Gastroesophageal sphincter (tissue), 3 donors: Measurements from ENCODE around the gene NAV2.

Experiments used
- POLR2A ChIP-seq, 2 donors: fragments of 450-650 bp; IDR thresholded peaks; one replicate each; pipeline ENCODE4 v1.6.1; 2017; ENCODE audit warnings: antibody characterized with exemption in 2 of 2, mild to moderate bottlenecking in 2 of 2, moderate library complexity in 1 of 2
- POLR2AphosphoS5 ChIP-seq: sonication (generic); formaldehyde crosslinking; IDR thresholded peaks from one replicate; pipeline ENCODE4 v1.6.1; 2017; ENCODE audit warnings: antibody characterized with exemption
- TF ChIP-seq, protein P1 (sequence below), 4 experiments: fragments of 200-600 bp in 2 of 4; fragments of 450-650 bp in 2 of 4; sonication (generic) in 1 of 4; IDR thresholded peaks; one replicate each; pipeline ENCODE4 v1.5.1; 2017 to 2019; ENCODE audit warnings: antibody characterized with exemption in 4 of 4, mild to moderate bottlenecking in 2 of 4, moderate library complexity in 2 of 4

DNA sequence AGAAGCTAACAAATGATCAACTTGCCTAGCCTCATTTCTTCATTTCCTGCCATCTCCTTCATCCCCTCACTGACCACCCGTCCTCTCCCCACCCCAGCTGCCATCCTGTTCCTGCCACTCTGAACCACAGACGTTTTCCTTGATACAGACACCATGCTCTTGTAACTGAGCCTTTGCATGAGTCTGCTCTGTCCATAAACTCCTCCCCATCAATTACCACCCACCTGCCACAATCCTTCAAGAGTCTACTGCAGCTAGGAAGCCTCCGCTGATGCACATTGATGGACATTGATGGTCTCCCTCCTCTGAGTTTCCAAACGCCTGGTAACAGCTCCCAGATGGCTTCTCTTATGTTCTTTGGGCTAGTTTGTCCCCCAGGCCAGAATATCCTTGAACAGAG, 253.8 kb downstream of the NAV2 start:
- TF ChIP-seq, protein P1, sequence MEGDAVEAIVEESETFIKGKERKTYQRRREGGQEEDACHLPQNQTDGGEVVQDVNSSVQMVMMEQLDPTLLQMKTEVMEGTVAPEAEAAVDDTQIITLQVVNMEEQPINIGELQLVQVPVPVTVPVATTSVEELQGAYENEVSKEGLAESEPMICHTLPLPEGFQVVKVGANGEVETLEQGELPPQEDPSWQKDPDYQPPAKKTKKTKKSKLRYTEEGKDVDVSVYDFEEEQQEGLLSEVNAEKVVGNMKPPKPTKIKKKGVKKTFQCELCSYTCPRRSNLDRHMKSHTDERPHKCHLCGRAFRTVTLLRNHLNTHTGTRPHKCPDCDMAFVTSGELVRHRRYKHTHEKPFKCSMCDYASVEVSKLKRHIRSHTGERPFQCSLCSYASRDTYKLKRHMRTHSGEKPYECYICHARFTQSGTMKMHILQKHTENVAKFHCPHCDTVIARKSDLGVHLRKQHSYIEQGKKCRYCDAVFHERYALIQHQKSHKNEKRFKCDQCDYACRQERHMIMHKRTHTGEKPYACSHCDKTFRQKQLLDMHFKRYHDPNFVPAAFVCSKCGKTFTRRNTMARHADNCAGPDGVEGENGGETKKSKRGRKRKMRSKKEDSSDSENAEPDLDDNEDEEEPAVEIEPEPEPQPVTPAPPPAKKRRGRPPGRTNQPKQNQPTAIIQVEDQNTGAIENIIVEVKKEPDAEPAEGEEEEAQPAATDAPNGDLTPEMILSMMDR (IDR thresholded peaks at IDR 0.05) = no peak
- TF ChIP-seq POLR2AphosphoS5 (no peak), POLR2A (IDR thresholded peaks at IDR 0.05) (no peak)
